Subcutaneous preadipocyte (primary cell): ENCODE measurements around the gene MTF1. TPM values are rescaled to one million over a fixed set of nuclear protein-coding genes. Genes with fewer than 3 reads are reported as not detected.

Source experiments
- small RNA-seq: library from RNA; depleted of rRNA; stranded (forward); fragments of <200 nt; gene quantifications from one replicate; pipeline ENCODE3, GENCODE V24; 2012
- total RNA-seq: library from RNA; depleted of rRNA; stranded (reverse); fragments of >200 nt; gene quantifications from 2 replicates; pipeline ENCODE4 v1.2.3, GENCODE V29; 2012

The MTF1 gene
- 3.3 and 4.1 TPM in 2 replicates for total RNA-seq

DNA sequence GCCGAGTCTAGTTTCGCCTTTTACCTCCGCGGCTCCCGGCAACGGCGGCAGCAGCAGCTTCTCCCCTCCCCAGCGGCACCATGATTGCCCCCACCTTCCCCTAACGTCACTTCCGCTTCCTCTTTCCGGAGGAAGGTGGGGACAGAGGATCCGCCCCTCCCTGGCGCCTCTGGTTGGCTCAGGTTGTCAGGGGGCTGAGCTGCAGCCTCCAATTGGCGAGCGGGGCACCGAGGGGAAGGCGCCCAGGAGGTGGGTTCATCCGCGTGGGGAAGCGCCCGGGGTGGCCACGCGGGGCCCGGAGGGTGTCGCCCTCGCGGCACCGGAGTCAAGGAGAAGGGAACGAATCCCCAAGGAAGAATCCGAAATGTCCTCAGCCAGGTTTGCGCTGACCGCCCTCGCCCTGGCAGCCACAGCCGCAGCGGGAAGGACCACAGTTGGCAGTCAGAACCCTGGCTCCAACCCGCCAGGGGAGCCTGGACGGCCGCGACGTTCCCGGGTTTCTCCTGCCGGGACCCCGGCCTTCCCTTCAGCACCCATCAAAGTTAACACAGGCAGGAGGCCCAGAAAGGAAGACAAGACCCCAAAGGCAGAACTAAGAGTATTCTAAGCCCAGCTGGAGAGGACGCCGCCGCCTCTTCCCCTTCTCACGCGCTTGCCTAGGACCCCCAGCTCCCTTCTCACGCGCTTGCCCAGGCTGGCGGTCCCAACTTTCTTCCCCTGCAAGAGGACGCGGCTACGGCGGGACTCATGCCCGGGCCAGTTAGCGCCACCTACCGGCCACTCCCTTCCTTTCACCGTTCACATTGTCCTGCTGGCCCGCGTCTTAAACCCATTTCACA is at the start of gene MTF1:
Gene MTF1, minus strand, starts transcription at position 86 of the 839 bp plus-strand sequence. CDS start 1,934 bp downstream, outside the sequence.

GRCh38 chr1:37807555-37808368 is 51.6 kb downstream of the MTF1 start, which contains the start of the genes C1orf122 and YRDC:
Gene C1orf122 (plus strand): TSS chr1:37807790. CDS start chr1:37808405, 615 bp downstream.
Gene YRDC (minus strand): TSS chr1:37808208. CDS start chr1:37808180, 28 bp downstream.

DNA sequence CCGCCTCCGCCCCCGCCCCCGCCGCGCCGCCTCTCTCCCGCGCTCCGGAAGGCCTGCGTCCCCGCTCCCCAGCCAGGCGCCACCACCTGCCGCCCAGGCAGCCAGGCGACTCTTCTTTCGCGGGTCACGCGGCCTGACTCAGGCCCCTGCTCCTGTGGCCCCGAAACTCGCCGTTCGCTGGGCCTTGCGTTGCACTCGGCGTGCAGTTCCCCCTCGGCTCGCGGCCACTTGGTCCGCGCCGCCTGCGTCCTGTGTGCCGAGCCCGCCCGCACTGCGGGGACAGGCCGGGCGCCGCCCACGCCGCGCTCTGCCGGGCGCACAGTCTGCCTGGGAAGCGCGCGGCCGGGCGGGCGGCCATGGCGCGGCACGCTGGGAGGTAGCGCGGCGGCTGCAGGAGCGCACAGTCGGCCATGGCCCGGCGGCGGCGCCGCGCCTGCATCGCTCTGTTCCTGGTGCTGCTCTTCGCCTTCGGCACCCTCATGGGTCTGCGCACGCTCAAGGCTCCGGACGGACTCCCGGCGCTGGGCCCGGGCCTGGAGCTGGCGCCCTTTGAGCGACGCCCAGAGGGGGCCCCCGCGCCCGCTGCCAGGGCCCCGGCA is 65.5 kb downstream of the MTF1 start, which contains the start of gene MANEAL:
Gene MANEAL, plus strand, starts transcription at position 75 of the 599 bp plus-strand sequence. Its CDS starts 336 bp downstream, at position 411.

DNA sequence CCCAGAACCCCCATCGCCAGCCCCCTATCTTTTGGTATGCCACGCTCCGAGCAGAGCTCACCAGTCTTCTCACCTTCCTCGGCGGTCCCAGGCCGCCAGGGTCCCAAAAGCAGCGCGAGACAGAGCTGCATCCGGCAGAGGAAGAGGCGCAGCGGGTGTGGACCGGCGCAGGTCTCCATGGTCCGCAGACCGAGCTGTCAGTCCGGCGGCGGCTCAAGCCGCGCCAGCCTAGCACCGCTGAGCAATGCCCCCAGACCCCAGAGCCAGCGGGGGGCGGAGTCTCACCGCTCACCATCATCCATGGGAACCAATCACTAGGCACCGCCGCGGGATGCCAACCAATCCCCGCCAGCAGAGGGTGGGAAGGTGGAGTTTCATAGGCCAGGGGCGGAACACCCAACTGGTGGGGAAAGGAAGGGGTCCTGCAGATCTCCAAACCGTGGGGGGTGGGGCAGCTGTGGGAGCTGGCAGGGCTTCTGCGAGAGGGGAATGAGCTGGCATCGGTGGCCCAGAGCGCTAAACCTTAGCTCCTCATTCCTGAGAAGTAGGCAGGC is 94.4 kb downstream of the MTF1 start, which contains the start of gene EPHA10:
Gene EPHA10, minus strand, starts transcription at position 233 of the 554 bp plus-strand sequence. Its CDS starts 54 bp downstream, at position 179.

Small RNAs within 50 kb of the gene (small RNA-seq; reads per million reads assigned to genes)
- gene RF00092, result not detected
- not detected for gene RNU6-584P

Other genes starting within 250 kb of the MTF1 start
- under 0.01 and 0.20 TPM in 2 replicates for gene RSPO1, start 224.7 kb downstream of the MTF1 start, total RNA-seq
- gene CDCA8, start 167.1 kb downstream of the MTF1 start, total RNA-seq, result 12.9 and 21.5 TPM in 2 replicates
- not detected in 2 replicates for gene EPHA10, start 94.5 kb downstream of the MTF1 start, total RNA-seq
- gene MANEAL, start 65.7 kb downstream of the MTF1 start, total RNA-seq, result 0.73 and 0.78 TPM in 2 replicates
- gene C1orf122, start 51.8 kb downstream of the MTF1 start, total RNA-seq, result 7.2 and 8.1 TPM in 2 replicates
- gene YRDC, start 51.4 kb downstream of the MTF1 start, total RNA-seq, result 8.8 and 12.1 TPM in 2 replicates
- gene INPP5B, start 87.5 kb upstream of the MTF1 start, total RNA-seq, result 22.8 and 34.8 TPM in 2 replicates
- gene SF3A3, start 130.4 kb upstream of the MTF1 start, total RNA-seq, result 81.9 and 102 TPM in 2 replicates
- 19.8 and 22.7 TPM in 2 replicates for gene FHL3, start 145.9 kb upstream of the MTF1 start, total RNA-seq
- gene UTP11, start 153.1 kb upstream of the MTF1 start, total RNA-seq, result 45.6 and 52.4 TPM in 2 replicates
- under 0.01 TPM in 1 of 2 replicates, not detected in the other for gene POU3F1, start 187.2 kb upstream of the MTF1 start, total RNA-seq